RWPE2 (cell line): Measurements from ENCODE around the gene UHRF1.

Source experiments
- ATAC-seq: fragments of 200-7000 bp; cut with Tn5 transposase; 3 replicates; pipeline ENCODE4 v1.9.1; 2021; ENCODE audit warnings: low read depth
- DNase-seq: peaks from one replicate; pipeline ENCODE4 v3.0.0-alpha.2; 2020; ENCODE audit warnings: low spot score
- H3K27ac ChIP-seq: fragments of 450-650 bp; 2 replicates; pipeline ENCODE4 v1.5.1; 2017; ENCODE audit warnings: mild to moderate bottlenecking; ENCODE audit not compliant: poor library complexity, severe bottlenecking
- H3K27me3 ChIP-seq: fragments of 250-450 bp; sonication (Bioruptor Pico); 2 replicates; pipeline ENCODE4 v1.5.1; 2021; ENCODE audit warnings: mild to moderate bottlenecking, moderate library complexity; ENCODE audit not compliant: insufficient read depth, poor library complexity, severe bottlenecking
- H3K36me3 ChIP-seq: fragments of 250-450 bp; sonication (Bioruptor Pico); 2 replicates; pipeline ENCODE4 v1.5.1; 2020; ENCODE audit warnings: low read depth, mild to moderate bottlenecking, moderate library complexity
- H3K4me1 ChIP-seq: fragments of 250-450 bp; sonication (Bioruptor Pico); 2 replicates; pipeline ENCODE4 v1.5.1; 2021; ENCODE audit warnings: mild to moderate bottlenecking, moderate library complexity; ENCODE audit not compliant: insufficient read depth, poor library complexity, severe bottlenecking
- H3K4me3 ChIP-seq: fragments of 250-450 bp; sonication (Bioruptor Pico); 2 replicates; pipeline ENCODE4 v1.5.1; 2021; ENCODE audit warnings: mild to moderate bottlenecking, moderate library complexity; ENCODE audit not compliant: severe bottlenecking
- H3K9me3 ChIP-seq: fragments of 250-450 bp; sonication (Bioruptor Pico); 2 replicates; pipeline ENCODE4 v1.5.1; 2021; ENCODE audit warnings: mild to moderate bottlenecking, moderate library complexity; ENCODE audit not compliant: severe bottlenecking
- CTCF ChIP-seq: fragments of 450-650 bp; IDR thresholded peaks from one replicate; pipeline ENCODE4 v1.5.1; 2017; ENCODE audit warnings: mild to moderate bottlenecking, moderate library complexity; ENCODE audit not compliant: poor library complexity, severe bottlenecking

UHRF1 gene

GRCh38 chr19:4909156-4909896, at the start of gene UHRF1:
Gene UHRF1 (plus strand): TSS chr19:4909501. CDS start chr19:4910886, 1,385 bp downstream.
- DNase-seq (no peak), ATAC-seq (no peak)
- H3K4me1 ChIP-seq = peaks cover 28% of the 10 kb centered on the region
- no peaks in the 10 kb centered on the region for H3K9me3 ChIP-seq
- H3K27me3 ChIP-seq = no peaks in the 10 kb centered on the region
- no peak for TF ChIP-seq CTCF
- peak within 1 kb of the TSS; percentile 84 for H3K27ac ChIP-seq
- H3K36me3 ChIP-seq = peaks cover 33% of the 10 kb centered on the region
- peak within 1 kb of the TSS; percentile 90 for H3K4me3 ChIP-seq

DNA sequence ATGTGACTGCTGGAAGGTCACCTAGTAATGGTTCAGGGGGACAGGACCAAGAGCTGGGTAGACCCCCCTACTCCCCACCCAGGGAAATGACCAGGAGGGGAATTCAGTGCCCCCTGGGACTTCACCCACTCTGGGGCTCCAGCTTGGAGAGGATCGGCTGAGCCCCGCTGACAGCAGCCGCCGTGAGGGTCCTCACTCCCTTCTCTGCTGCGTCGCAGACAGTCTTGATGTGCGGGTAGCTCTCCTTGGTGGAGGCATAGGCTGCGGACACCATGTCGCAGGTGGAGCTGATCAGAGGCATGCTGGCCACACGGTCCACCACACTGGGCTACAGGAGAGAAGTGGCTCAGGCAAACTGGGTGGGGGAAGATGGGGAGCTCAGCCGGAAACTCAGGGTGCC, 49.6 kb upstream of the UHRF1 start:
- no peak for TF ChIP-seq CTCF
- Histone ChIP-seq H3K4me3 (no peak overlapping the region), H3K27me3 (no peaks in the 10 kb centered on the region), H3K36me3 (peaks cover 56% of the 10 kb centered on the region), H3K27ac (no peak overlapping the region), H3K9me3 (no peaks in the 10 kb centered on the region), H3K4me1 (no peaks in the 10 kb centered on the region)
- no peak for DNase-seq
- ATAC-seq = no peak

GRCh38 chr19:4861147-4861546, 48.2 kb upstream of the UHRF1 start:
- peaks cover 56% of the 10 kb centered on the region for H3K36me3 ChIP-seq
- H3K4me1 ChIP-seq = no peaks in the 10 kb centered on the region
- H3K9me3 ChIP-seq = no peaks in the 10 kb centered on the region
- no peaks in the 10 kb centered on the region for H3K27me3 ChIP-seq
- H3K27ac ChIP-seq = no peak overlapping the region
- H3K4me3 ChIP-seq = no peak overlapping the region
- TF ChIP-seq CTCF = no peak
- ATAC-seq (no peak), DNase-seq (no peak)

DNA sequence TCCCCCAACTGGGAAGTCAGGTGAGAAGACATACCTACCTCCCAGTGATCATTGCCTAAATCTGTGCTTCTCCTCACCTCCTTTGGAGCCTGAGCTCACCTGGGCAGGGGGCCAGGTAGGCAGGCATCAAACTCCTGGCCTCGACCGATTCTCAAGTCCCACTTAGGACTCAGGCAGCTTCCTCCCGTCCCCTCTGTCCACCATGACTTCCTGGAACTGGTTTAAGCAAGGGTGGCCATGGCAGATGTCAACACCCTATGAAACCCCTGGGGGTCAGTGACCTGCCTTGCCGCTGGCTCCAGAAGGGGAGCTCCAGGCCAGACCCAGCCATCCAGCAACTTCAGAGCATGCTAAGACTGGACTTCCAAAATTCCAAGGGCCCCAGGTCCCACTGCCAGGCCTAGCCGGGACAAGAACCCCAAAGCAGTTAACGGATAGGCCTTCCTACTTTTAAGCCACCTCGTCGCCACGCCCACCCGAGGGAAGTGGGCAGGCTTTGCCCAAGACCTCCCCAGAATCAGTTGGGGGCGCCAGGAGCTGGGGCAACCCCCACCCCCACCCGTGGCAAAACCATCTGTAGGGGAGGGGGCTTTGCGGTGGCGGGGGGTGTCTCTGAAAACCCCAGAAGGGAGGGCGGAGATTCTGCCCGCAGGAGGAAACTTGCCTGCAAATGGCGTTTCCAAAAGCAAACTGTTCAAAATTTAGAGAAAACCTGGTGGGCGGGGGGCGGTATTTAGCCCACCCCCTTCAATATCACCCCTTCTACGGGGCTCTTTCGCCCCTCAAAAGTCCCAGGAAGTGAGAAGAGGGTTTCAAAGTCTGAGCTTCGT, 42.5 kb upstream of the UHRF1 start:
- peaks cover 18% of the 10 kb centered on the region; the same call in 1 of the 2 replicates for H3K36me3 ChIP-seq
- H3K4me3 ChIP-seq = peak overlapping the region; percentile 54
- no peaks in the 10 kb centered on the region for H3K27me3 ChIP-seq
- peak overlapping the region; percentile 87 for H3K27ac ChIP-seq
- no peak for DNase-seq
- no peak for TF ChIP-seq CTCF
- H3K9me3 ChIP-seq = no peaks in the 10 kb centered on the region
- ATAC-seq = no peak
- peaks cover 6% of the 10 kb centered on the region for H3K4me1 ChIP-seq
